Measurements from ENCODE around the gene AATK.

The AATK gene

GRCh38 chr17:81068411-81069134, 97.4 kb downstream of the AATK start:
- DNase-seq, result no peak

- no peak for DNase-seq
Observed at GRCh38 chr17:81067391-81067811, 98.6 kb downstream of the AATK start.
